Right renal cortex interstitium (tissue), 3 donors: Measurements from ENCODE around the gene FAM53B. TPM values are rescaled to one million over a fixed set of nuclear protein-coding genes. Genes with fewer than 3 reads are reported as not detected.

Experiments
- DNase-seq, 3 donors: peaks; one replicate each; pipeline ENCODE4 v3.0.0-alpha.2; 2013; ENCODE audit warnings: low read depth in 3 of 3, low spot score in 2 of 3
- polyA plus RNA-seq, 3 donors: library from polyadenylated mRNA; unstranded; fragments of 120-200 nt; gene quantifications; one replicate each; pipeline ENCODE4 v1.2.1, GENCODE V29; 2013; ENCODE audit not compliant: insufficient read length in 3 of 3

The FAM53B gene
- polyA plus RNA-seq, 3 donors, result 22.3 to 24.3 (median 23.6) TPM

GRCh38 chr10:124728830-124729661 is 15.1 kb downstream of the FAM53B start:
- no peak for DNase-seq

- no peak for DNase-seq
Observed at GRCh38 chr10:124728071-124728829, 15.9 kb downstream of the FAM53B start.

GRCh38 chr10:124727361-124727960 is 16.7 kb downstream of the FAM53B start:
- no peak for DNase-seq

- DNase-seq, result no peak
Observed at GRCh38 chr10:124725791-124726190, 18.4 kb downstream of the FAM53B start.

GRCh38 chr10:124725171-124725631 is 19.0 kb downstream of the FAM53B start:
- no peak for DNase-seq

- no peak for DNase-seq
Observed at GRCh38 chr10:124724279-124725027, 19.7 kb downstream of the FAM53B start.

- DNase-seq, result no peak
Observed at GRCh38 chr10:124723826-124724225, 20.4 kb downstream of the FAM53B start.

- DNase-seq, result no peak
Observed at GRCh38 chr10:124722798-124723783, 21.1 kb downstream of the FAM53B start.

- no peak for DNase-seq
Observed at GRCh38 chr10:124721330-124722045, 22.7 kb downstream of the FAM53B start.

- DNase-seq, result no peak
Observed at GRCh38 chr10:124719213-124719851, 24.8 kb downstream of the FAM53B start.

GRCh38 chr10:124717911-124718741 is 26.1 kb downstream of the FAM53B start:
- no peak for DNase-seq

- no peak for DNase-seq
Observed at GRCh38 chr10:124717041-124717757, 27.0 kb downstream of the FAM53B start.

- no peak for DNase-seq
Observed at GRCh38 chr10:124716369-124716768, 27.8 kb downstream of the FAM53B start.

GRCh38 chr10:124715439-124715838 is 28.7 kb downstream of the FAM53B start:
- DNase-seq, result no peak

GRCh38 chr10:124713679-124714255 is 30.4 kb downstream of the FAM53B start:
- DNase-seq, result no peak

GRCh38 chr10:124712704-124713407 is 31.3 kb downstream of the FAM53B start:
- DNase-seq, result no peak
